Stimulated activated CD4-positive, alpha-beta T cell treated with anti-CD3 and anti-CD28 coated beads, TNF-alpha, amount 100 ng/mL, for 24 hours (primary cell): ENCODE measurements around the gene SH2D5.

Experiments used
- DNase-seq, 3 experiments: peaks; one replicate each; pipeline ENCODE4 v3.0.0-alpha.2; 2020; ENCODE audit warnings: low read depth in 3 of 3

SH2D5 gene

DNA sequence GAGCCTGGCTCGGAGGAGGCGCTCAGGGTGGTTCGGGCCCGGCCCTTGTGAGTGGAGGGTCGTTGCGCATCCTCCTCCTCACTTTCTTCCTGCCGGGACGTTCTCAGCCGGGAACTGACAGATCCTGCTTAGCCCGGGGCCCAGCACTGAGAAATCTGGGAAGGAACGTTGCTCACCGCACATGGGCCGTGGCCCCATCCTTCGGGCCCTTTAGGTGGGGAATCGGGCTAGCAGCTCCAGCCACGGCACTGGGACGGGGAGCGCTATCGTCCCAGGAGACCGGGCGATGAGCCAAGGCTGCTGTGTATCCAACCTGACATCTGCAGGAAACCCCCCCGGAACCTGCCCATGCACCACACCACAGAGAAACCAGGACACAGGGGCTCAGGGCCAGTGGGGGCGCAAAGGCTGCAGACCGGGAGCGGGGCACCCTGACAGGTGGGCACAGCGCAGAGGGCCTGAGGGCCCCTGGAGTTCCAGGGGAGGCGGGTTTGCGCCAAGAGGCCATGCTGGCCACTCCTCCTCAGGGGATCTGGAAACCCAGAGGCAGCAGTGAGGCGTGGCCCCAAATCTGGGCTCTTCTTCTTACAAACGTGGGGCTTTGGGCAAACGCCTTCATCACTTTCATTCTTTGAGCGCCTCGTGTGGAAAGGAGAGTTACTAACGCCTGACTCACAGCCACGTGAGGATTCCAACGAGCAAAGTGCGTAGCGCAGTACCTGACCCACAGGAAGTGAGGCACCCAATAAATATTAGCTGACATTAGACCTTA, at the start of gene SH2D5:
Gene SH2D5 (minus strand): TSS at position 116 of the 772 bp plus-strand sequence. CDS start 4,659 bp downstream, outside the sequence.
- DNase-seq: peak; percentile 64 to 75 (median 71)

DNA sequence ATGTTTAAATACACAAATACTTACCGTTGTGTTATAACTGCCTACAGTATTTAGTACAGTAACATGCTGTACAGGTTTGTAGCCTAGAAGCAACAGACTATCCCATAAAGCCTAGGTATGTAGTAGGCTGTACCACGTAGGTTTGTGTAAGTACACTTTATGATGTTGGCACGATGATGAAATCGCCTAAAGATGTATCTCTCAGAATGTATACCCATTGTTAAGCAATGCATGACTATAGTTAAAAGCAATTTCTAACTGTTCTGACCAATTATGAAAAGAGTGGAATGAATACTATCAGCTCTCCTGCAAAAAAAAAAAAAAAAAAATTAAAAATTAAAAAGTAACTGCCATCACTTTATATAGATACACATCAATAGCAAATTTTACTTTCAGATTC, 43.2 kb upstream of the SH2D5 start:
- DNase-seq: no peak

DNA sequence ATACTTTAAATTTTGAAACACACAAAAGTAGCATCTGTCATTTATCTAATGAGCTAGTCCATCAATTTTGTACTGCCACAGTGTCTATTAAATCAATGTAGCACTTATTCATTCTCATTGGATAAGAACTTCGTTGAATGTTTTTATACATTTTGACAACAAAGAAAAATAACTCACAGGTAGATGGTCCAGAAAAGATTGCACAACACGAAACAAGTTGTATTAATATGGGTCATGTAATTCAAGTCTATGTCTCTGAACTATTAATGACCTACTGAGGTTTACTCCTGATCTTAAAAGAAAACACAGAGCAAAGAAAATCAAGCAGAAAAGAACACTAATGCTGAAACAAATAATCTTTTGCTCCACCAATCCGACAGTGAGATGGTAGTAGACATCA, 39.3 kb upstream of the SH2D5 start:
- no peak for DNase-seq

DNA sequence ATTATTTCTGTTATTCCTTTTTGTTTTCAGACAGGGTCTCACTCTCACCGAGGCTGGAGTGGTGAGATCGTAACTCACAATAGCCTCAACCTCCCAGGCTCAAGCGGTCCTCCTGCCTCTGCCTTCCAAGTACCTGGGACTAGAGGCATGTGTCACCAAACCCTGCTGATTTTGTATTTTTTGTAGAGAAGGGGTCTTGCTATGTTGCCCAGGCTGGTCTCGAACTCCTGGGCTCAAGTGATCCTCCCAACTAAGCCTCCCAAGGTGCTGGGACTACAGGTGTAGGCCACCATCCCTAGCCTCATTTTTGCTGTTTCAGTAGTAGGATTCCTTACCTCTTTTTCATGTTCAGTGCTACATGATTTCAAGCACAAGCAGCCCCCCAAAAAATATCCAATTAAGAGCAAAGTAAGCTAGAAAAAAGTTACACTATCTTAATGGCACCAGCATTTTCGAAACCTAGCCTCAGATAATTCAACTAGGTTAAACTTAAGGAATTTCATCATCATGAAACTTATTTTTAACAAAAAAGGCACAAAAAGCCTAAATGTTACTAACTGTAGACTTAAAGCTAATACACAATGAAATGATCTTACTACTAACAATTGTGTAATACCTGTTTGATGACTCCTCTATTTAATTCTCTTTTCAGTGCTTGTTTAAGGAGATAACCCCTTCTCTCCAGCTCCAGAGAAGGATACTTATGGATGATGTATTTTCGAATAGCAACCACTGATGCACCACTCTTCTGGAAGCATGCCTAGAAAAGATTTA, 38.0 kb upstream of the SH2D5 start:
- DNase-seq: no peak

DNA sequence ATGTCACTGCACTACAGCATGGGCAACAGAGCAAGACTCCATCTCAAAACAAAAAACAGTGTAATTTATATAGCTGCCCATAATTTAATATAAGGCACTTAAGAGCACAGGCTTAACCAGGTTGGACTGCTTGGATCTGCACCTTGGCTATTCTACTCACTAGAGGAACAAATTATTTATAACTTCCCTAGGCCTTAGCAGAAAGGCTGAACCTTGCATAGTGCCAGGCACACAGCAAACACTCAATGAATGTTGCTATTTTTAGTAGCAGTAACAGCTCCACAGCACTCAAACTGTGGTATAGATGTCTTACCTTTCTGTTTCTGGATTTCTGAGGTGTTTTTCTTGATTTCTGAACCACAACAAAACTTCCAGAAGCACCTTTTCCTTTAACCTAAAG, 34.8 kb upstream of the SH2D5 start:
- no peak for DNase-seq

DNA sequence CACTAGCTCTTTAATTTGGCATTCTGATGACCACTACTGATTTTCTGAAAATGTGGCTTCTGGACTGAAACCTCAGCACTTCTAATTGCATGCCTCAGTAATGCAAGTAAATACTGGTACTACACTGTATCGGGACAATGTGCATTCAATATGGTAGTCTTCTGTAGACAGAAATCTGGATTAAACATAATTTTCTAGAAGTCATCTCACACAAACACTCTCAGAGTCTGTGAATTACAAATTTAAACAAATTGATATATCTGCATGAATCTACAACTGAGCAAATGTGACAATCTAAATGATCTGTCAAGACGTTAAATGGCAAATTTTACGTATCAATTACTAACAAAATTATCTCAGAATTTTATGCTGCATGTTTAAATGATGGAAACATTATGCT, 30.9 kb upstream of the SH2D5 start:
- no peak for DNase-seq

DNA sequence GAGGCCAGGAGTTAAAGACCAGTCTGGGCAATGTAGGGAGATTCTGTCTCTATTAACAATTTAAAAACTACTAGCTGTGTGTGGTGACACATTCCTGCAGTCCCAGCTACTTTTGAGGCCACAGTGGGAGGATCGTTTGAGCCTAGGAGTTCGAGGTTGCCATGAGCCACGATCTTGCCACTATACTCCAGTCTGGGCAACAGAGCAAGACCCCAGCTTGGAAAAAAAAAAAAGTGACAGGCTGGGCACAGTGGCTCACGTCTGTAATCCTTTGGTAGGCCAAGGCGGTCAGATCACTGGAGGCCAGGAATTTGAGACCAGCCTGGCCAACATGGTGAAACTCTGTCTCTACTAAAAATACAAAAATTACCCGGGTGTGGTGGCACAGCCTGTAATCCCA, 27.8 kb upstream of the SH2D5 start:
- DNase-seq: no peak

DNA sequence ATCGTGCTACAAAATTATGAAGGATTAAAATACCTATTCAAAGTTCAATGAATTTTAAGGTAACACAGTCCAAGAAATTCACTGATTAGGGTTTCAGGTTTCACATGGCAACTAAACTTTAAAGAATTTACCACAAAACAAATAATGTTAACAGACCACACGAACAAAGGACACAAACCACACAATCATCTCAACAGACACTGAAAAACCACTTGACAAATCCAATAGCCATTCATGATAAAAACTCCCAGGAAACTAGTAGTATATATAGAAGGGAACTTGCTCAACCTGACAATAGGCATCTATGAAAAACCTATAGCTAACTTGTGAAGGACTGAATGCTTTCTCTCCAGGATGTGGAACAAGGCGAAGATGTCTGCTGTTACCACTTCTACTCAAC, 21.1 kb upstream of the SH2D5 start:
- no peak for DNase-seq

DNA sequence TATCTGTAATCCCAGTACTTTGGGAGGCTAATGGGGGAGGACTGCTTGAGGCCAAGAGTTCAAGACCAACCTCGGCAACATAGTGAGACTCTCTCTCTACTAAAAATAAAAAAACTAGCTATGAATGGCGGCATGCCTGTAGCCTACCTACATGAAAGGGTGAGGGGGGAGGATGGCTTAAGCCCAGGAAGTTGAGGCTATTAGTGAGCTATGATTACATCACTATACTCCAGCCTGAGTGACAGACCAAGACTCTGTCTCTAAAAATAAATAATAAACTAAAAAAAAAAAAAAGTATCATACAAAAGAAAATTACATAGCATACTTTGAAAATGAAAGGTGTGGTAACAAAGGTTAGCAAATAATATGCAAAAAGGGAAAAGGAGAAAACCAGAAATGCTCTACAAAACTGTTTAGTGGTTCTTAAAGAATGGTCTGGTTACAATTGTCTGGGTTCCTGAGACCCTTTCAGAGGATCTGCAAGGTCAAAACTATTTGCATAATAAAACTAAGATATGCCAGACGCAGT, 19.0 kb upstream of the SH2D5 start:
- DNase-seq: no peak

DNA sequence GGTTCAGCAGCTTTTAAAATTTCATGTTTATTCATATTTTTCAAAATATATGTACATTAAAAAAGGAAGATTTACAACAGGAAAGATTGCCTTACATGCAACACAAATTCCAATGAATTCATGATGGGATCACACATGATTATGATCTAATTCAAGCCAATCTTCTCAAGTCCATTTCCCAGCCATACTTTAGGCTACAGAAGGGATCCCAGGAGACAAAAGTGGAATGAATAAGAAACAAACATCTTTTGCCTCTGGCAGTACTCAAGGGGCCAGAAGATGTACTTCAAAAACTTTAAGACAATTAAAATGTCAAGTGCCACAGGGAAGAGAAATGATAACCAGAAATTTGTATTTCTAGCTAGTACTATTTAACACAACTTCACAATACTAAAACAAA, 10.2 kb upstream of the SH2D5 start:
- DNase-seq: no peak

DNA sequence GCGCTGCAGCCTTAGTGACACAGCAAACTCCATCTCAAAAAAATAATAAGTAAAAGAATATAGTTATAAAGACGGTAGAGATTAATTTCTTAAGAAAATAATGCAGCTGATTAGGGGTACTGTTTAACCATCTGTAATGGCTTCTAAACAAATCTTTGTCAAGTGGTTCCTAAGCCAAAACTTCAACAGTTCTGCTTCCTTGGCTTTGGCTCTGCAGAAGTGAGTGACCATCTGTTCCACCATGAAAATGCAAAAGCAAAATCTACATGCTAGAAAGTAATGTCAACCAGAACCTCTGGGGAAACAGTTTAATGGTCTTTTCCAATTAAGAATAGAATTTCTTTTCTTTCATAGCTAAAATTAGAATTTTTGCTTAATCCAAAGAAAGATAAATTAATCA, 8.3 kb upstream of the SH2D5 start:
- no peak for DNase-seq

DNA sequence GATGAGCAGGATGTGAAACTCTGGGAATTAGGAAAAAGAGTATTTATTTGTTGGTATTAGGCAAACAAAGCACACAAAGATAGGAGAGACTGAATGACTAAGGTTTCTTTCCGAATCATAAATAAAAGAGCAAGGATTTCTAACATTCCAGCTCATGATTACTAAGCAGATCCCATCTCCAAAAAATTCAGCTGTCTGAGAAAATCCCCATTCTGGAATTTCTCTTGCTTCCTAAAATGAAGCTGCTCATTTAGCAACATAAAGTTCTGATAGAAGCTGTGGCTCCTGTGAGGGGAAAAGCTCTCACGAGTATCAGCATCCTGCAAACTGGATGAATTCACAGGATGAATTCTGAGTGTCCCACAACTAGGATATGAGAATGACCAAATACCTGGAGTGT, 6.7 kb upstream of the SH2D5 start:
- DNase-seq: no peak

DNA sequence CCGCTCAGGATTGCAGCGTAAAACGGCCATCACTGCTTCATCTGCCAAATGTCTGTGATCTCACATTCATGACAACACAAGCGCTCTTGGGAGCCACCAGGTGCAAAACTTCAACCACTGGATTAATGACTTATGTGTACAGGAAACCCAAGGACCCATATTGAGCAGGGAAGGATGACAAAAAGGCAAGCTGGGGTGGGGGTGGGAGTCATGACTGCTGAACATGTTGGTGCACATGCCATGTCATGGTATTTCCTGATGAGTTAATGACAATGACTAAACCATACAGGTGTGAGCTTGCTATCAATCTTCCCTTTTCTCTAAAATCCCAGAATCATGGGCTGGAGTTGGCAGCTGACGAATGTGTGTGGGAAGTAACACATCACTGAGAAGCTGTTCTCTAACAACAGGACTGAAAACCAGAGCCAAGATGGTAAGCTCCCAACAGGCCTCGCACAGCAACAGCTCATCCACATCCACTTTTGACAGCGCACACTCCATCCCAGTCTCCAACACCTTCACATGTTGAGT, 3.1 kb upstream of the SH2D5 start:
- no peak for DNase-seq

DNA sequence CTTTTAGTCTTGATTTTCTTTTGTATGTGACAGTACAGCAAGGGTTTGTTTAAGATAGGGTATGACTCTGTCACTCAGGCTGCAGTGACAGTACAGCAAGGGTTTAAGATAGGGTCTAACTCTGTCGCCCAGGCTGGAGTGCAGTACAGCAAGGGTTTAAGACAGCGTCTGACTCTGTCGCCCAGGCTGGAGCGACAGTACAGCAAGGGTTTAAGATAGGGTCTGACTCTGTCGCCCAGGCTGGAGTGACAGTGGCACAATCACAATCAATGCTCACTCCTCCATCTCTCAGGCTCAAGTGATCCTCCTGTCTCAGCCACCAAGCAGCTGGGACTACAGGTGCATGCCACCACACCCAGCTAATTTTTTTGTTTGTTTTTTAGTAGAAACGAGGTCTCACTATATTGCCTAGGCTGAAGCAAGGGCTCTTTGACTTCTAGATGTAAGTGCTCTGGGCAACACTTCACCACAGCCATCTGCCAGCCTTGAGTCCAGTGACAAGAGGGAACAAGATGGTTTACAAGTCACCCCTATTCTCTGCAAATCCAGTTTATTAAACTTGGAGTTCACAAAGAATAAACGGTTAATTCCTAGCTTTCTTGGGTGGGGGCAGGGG, 965 bp upstream of the SH2D5 start:
- no peak for DNase-seq

DNA sequence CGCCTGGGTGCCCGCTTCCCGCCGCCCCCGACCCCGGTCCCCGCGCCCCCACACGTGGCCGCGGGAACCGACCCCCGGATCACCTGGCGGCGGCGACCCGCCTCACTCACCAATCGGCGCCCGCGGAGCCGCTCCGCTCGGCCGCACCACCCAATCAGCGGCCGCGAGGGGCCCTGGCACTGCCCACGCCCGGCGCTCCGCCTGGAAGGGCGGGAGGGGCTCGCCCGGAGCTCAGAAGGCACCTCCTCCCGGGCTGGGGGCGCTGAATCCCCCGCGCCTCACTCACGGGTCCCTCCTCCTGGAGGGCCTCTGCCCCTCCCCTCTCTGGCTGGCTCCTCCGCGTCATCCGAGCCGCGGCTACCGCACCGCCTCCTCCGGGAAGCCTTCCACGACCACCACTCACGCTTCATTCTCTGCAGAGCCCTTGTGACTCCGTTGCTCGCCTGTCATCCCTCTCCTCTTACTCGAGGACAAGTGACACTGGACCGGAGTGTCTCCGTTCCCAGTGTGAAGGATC, 374 bp downstream of the SH2D5 start:
- peak in 2 of 3 experiments; percentile 48 to 51 for DNase-seq

DNA sequence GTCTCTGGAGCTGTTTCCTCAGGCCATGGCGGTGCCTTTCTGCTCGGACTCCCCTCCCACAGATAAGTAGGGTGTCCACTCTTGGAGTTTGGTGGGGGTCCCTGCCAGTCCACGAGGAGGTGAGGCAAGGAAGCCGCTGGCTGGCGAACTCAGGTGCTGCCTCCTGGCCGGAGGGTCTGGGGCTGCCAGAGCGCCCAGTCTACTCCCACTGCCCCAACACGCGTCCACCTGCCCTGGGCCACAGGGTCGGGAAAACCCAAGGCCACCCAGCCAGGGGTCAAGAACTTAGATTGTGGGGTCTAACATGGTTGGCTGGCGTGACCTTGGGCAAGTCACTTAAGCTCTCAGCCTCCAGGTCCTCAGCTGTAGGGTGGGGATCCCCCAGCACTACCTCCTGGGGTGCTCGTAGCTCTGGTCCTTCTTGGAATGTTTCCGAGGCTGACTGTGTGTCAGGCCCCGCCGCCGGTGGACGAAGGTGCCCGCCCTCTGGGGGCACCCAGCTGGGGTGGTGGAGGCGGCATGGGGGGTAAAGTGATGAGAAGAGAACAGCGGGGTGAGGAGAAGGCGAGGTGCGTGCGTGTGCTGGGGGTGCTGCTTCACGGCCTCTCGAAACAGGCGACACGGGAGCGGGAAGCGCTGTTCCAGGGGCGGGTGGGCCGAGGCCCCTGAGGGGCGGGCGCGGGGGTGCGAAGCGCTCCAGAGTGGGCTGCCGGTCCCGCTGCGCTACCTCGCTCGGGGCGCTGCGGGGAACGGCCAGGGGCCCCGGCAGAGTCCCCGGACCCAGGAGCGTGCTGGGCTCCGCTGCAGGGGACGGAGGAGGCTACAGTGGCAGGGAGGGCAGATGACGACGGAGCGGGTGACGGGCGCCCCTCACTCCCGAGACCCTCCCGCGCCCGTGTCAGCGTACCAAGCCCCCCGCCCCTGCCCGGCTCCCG, 1.2 kb downstream of the SH2D5 start:
- no peak for DNase-seq

DNA sequence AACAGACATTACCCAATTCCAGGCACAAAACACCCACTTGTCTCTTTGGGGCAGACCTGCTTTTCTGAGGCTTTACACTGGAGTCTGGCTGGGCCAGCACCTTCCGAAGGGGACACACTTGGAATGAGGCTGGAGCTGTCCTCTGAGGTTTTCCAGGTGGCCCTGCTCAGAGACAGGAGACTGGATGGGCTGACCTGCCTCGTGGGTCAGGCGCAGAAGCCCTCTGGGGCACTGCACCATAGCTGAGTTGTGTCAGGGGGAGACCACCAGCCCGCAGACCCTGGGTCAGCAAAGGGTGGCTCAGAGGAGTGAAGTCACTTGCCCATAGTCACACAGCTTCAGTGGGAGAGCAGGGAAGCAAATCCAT, 1.8 kb downstream of the SH2D5 start:
- DNase-seq: no peak

DNA sequence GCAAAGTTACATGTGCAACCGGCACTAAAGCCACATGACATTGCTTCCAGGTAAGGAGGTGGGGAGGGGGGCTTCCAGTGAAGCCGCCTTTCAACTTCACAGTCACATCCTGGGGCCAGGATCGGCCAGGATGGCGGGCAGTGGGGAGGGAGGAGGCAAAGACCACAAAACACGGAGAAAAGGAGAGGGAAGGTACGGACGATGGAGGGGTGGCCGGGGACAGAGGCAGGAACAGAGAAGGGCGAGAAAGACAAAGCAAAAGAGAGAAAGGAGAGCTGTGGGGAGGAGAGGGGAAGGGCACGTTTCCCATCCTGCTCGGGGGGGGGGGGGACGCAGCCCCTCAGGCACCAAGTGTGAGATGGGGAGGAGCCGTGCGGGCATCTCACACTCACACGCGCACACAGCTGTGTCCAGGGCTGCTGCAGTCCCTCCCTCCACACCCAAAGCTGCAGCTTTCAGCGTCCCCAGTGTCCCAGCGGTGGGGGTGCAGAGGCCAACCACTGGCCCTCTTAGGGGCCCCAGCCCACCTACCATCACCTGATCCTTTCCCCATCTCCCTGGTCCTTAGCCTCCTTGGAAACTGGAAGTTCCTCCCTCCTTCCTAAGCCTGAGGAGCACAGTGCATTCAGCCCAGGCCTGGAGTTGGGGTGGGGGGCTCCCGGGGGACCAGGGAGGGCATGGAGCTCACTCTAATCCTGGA, 2.4 kb downstream of the SH2D5 start:
- DNase-seq: no peak

DNA sequence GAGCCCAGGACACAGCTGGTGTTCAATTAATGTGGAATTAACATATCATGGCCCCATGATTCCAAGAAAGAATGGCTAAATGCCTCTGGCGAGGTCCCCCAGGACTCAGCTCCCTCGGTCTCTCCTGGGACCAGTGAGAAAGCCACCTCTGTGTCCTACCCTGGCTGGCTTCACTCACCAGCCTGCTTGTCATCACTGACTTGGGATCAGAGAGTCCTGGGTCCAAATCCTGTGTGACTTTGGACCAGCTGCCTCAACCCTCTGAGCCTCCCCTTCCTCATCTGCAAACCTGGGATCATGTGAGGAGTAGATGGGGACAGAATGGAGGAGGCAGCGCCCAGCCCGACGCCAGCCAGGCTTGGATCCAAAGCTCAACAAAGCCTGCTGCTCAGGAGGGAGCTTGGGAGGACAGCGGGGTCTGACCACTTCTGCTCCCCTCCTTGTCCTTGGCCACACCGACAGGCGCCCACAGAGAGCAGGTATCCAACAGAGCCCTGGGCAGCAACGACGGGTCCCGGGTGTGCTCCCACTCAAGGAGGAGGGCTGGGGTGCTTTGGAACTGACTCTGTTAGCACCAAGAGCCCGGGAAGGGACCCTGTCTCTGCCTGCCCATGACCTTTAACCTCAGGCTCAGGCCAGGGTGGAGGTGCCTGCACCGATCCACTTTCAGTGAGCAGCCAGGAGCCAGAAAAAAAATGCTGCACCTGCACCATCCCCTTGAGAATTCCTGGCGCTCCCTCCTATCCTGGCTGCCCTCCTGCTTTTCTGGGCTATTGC, 3.2 kb downstream of the SH2D5 start:
- DNase-seq: no peak
